GM18858 (cell line): ENCODE measurements around the gene PHF23.
A peak's percentile ranks its signal among the peaks of the same experiment; 100 is the strongest.

ENCODE experiments used
- ATAC-seq: cut with Tn5 transposase; IDR thresholded peaks from one replicate; pipeline ENCODE4 v1.9.1; 2021; ENCODE audit not compliant: unreplicated experiment

The PHF23 gene

DNA sequence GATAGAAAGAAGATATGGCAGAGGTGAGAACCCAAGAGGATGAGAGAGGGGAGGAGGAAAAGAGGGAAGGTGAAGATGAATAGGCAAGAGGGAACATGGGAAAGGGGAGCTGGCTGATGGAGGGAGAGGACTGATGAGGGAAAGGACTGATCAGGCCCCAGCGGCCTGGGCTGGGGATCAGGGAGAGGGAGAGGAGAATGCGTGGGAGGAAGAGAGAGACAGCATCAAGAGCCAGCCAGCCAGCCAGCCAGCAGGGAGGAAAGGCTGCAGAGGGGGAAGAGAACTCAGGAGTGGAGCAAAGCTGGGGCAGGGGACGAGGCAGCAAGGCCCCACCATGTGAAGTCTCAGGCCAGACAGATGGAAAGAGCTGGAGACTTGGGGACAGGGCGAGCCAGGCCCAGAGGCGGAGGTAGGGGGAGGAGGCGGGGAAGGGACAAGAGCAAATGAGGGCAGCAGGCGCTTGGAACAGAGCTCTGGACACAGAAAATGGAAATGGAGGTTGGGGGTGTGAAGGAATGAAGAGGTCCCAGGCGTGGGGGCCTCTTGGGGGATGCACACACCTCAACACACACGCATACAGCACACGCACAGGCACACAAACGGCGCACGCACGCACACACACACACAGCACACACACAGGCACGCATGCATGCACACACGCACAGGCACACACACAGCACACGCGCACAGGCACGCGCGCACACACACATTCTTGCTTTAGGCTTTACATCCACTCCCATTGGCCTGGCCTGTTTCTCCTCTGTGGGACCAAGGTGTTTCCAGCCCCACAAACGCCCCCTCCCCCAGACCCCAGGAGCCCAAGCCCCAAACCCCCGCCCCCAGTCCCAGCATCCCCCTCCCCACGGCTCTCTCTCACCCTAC, 31.9 kb downstream of the PHF23 start:
- ATAC-seq = no peak

DNA sequence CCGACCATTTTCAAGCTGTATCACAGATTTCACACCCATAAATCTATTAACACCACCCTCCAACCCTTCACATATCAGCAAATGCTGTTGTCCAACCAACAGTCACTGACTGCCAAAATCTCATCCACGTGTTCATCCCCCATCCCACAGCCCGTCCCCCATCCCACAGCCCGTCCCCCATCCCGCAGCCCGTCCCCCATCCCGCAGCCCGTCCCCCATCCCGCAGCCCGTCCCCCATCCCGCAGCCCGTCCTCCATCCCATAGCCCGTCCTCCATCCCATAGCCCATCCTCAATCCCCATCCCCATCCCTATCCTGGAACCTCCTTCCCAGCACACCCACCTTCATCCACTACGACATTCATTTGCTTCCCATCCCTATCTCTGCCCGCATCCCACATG, 33.7 kb downstream of the PHF23 start:
- ATAC-seq = no peak

DNA sequence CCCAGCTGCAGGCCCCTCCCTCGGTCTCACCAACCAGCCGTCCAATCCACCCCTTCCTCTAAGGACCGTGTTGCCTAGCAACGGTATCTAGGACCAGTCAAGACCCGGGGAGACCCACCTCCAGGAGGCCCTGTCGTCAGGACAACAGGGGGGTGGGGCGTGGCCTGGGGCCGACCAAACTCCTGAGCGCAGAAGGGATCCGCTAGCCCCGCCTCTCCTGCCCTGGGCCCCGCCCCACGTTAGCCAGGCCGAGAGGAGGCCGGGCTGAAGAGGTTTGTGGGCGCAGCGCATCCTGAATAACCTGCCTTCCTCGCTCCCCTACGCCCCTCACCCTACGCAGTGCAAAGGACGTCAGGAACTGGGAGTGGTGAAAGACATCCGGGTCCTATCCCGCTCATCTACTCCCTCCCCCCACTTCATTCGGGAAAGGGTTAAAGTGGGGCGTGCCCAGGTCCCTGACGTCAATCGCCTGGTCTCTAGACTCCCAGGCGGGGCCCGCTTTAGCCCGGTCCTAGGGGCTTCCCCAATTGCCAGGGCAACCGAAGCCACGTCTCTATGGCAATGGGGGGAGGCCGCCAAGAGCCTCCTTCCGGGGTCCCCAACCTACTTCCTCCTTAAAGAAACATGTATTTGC, 34.3 kb downstream of the PHF23 start:
- ATAC-seq = peak; percentile 61

DNA sequence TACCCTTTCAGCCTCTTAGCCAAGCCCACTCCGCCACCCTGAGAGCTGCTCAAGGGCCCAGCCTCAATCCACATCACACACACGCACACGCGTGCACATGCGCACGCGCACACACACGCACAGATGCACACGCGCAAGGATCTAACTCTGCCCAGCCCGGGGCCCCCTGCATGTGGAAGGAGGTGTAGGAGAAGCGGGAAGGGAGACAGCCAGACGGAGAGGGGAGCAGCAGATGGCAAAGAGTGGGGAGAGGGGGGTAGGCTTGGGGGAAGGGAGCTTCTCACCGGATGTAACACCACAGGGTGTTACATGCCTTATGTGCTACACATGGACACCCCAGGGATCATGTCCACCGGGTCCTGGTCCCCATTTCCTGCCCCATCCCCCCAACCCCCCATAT, 34.9 kb downstream of the PHF23 start:
- no peak for ATAC-seq

DNA sequence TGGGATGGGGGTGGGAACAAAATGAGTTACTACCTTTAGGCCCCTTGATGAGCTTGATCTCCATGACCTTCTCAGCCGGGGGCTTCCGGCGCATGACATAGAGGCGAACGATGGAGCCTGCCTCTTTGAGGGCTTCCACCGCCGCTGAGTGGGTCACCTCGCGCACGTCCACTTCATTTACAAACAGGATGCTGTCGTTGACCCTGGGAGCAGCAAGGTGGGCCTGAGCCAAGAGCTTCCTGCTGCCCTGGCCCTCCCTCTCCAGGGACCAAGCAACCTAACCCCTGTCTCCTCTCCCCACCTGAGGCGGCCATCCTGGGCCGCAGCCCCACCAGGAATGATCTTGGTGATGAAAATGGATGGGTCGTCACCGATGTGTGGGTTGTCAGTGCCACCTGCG, 35.9 kb downstream of the PHF23 start:
- ATAC-seq = no peak

DNA sequence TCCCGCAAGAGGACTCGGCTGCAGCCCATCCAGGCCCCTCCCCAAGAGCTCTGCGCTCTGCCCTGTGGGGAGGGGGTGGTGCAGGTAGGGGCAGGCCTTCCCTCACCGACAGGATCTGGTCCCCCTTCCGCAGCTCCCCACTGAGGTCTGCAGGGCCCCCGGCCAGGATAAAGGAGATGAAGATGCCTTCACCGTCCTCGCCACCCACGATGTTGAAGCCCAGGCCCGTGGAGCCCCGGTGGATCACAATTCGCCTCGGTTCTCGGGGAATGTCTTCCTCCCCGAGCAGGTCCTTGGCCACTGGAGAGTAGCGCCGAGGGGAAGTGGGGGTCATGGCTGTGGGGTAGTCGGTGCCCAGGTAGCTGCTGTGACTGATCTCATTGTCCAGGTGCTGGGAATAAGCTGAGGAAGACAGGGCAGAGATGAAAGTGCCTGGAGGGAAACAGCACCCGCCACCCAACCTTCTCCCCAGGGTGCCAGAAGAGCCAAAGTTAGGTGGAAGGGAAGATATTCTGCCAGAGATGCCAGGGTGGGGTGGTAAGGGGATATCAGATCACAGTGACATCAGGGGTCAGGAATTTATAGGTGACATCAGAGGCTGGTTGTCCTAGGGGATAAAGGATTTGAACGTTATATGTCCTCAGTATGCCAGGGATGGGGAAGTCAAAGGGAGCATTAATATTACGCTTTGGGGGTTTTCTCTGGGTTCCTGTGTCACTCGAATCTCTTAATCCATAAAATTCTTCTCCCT, 42.4 kb downstream of the PHF23 start:
- no peak for ATAC-seq

DNA sequence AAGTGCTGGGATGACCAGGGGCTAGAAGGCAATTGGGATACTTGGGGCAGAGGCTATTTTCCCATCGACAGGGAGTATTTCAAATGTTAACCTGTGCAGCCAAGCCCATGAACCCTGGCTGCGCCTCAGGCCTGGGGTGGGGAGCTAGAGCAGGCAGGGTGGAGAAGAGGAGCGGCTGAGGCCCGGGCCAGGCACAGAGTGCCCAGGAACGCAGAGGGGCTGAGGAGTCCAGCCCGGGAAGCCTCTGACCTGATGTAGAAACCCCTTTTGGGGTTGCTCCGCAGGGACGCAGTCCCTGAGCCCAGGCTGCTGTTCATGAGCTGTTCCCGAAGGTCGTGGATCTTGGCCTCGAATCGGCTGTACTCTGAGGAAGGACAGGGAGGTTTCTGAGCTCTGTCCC, 43.3 kb downstream of the PHF23 start:
- no peak for ATAC-seq

DNA sequence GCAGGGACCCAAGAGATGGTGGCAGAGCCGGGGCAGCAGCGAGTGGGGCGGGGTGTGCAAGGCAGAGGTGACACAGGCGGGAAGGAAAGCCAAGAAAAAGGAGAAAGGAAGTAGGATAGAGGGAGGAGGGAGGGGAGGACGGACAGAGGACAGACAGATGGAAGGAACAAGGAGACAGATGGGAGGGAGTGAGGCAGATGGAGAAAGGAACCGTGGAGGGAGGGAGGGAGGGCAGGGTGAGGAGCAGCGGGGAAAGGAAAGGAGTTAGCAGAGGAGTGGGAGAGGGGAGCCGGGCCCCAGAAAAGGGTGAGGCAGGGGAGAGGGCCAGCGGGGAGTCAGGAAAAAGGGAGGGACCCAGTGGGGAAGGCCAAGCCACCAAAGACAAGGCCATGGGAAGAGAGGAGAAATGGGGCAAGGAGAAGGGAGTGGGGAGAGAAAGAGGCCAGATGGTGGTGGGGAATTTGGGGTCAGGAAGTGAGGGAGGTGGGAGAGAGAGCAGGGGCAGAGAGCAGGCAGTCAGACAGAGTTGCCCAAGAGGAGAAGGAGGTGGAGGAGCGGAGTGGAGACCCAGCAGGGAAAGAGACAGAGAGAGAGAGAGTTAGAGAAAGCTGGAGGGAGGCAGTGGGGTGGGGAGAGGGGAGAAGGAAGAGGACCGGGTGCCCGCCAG, 46.9 kb downstream of the PHF23 start:
- no peak for ATAC-seq

DNA sequence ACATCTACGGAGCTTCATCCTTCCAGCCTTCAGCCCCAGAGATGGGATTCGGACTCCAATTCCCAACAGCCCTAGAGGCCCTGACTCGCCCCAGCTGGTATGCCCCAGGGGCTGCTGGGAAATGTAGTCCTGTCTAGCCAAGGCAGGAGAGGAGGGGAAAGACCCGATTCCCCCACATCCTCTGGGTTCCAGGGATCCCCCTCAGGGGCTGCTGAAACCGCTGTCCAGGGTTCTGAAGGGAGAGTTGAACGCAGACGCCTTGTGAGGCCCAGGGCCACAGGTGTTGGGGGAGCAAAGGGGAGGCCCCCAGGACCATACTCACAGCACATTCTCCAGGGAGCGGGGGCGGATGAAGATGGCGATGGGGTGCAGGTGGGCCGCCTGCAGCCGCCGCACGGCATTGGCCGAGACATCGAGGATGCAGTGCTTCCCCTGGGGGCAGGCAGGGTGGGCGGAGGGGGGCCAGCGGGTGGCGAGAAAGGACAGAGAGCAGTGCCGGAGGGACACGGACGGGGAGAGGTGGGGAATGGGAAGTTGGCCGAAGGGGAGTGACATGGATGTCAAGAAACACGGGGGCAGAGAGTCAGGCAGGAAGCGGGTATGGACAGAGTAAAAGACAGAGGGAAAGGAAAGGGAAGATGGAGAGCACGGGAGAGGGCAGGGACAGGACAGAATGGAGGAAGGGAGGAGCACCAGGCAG, 47.5 kb downstream of the PHF23 start:
- no peak for ATAC-seq

DNA sequence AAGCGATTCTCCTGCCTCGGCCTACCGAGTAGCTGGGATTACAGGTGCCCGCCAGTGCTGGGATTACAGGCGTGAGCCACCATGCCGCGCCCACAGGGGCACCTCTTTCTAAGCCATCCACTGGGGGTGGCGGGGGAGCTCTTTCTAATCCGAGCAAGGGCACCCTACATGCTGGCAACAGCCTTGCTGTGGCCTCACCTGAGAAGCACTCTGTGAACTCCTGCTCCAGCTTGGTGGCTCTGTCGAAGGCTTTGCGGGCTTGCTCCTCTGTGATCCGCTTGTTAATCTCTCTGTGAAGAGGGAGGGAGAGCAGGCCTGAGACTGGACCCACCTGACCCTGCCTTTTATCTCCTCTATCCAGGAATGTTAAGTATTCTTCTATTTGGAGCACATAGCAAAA, 48.2 kb downstream of the PHF23 start:
- no peak for ATAC-seq

DNA sequence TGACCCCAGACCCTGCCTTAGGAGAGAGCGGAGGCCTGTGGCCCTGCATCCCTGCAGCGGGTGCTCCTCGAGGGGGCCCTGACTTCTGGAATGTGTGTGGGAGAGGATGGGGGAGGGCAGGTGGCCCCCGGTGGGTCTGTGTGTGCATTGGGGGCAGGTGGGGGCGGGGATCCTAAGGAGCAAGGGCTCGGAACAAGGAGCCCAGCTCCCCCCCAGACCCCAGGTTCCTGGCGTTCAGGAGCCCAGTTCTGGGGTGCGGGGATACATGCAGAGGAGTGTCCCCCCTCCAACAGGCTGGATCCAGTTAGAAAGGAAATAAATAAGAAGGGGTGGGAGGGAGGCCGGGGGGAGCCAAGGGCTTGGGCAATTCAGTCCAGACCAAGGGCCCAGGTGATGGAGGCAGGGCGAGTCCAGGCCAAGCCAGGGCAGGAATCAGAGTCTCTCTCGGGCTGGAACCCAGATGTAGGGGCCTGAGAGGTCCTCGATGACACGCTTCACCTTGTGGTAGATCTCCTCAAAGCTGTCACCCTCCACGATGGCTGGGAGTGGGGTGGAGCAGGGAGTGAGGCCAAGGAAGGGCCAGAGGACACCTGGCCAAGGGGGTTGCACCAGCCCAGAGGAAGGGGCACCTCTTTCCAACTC, 48.9 kb downstream of the PHF23 start:
- ATAC-seq = no peak

DNA sequence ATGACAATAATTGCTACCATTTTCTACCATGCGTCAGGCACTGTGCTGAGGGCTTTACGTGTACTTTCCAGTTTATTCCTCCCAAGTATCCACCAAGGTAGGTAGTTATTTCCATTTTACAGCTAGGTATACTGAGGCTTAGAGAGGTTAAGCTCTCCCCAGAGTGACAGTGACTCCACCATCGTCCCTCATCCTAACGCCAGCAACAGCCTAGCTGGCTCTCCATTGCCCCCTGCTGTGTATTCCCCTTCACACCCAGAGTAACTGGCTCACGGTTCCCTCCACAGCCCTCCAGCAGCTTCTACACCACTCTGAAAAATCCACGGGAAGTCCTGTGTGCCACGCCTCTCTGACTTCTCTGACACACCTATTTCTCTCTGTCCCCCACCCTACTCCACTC, 53.0 kb downstream of the PHF23 start:
- no peak for ATAC-seq
